Subcutaneous adipose tissue (tissue), 4 donors: ENCODE measurements around the gene FN1. TPM values are rescaled to one million over a fixed set of nuclear protein-coding genes. Genes with fewer than 3 reads are reported as not detected.

Experiments used
- CTCF ChIP-seq: fragments of 450-650 bp; IDR thresholded peaks from one replicate; pipeline ENCODE4 v1.5.1; 2016; ENCODE audit warnings: low read depth, mild to moderate bottlenecking, control low read depth, antibody characterized with exemption, moderate library complexity
- total RNA-seq, 4 donors: library from RNA; depleted of rRNA; stranded (reverse); fragments of >200 nt; gene quantifications; one replicate each; pipeline ENCODE4 v1.1.0, GENCODE V29; 2016

Gene FN1
- total RNA-seq, 4 donors from 2014 or later: 80.4 to 1,315 (median 407) TPM

- TF ChIP-seq CTCF: no peak
Observed at GRCh38 chr2:215364157-215365155, 71.4 kb downstream of the FN1 start.

- TF ChIP-seq CTCF: no peak
Observed at GRCh38 chr2:215363461-215364156, 72.3 kb downstream of the FN1 start.

- no peak for TF ChIP-seq CTCF
Observed at GRCh38 chr2:215363039-215363438, 72.8 kb downstream of the FN1 start.

- TF ChIP-seq CTCF: no peak
Observed at GRCh38 chr2:215362562-215362904, 73.3 kb downstream of the FN1 start.

GRCh38 chr2:215361876-215362561 lies 73.8 kb downstream of the FN1 start:
- TF ChIP-seq CTCF: no peak

- TF ChIP-seq CTCF: no peak
Observed at GRCh38 chr2:215361211-215361875, 74.5 kb downstream of the FN1 start.
